ENCODE measurements around the gene CD72.

- TF ChIP-seq CTCF (IDR thresholded peaks at IDR 0.05): no peak
- no peak for TF ChIP-seq POLR2A (IDR thresholded peaks at IDR 0.05)
These were observed 11.4 kb upstream of the CD72 start for GRCh38 chr9:35629597-35629996.
